Vagina (tissue), 2 donors: ENCODE data around the gene NKAIN4. TPM values are rescaled to one million over a fixed set of nuclear protein-coding genes. Genes with fewer than 3 reads are reported as not detected.

Experiments
- DNase-seq, 2 donors: peaks; one replicate each; pipeline ENCODE4 v3.0.0-alpha.2; 2017; ENCODE audit errors: extremely low spot score in 2 of 2
- H3K27ac ChIP-seq: fragments of 200-600 bp; sonication (generic); one replicate; pipeline ENCODE4 v1.5.1; 2019
- H3K27me3 ChIP-seq: fragments of 200-600 bp; sonication (generic); one replicate; pipeline ENCODE4 v1.5.1; 2019
- H3K36me3 ChIP-seq, 2 donors: fragments of 200-600 bp; sonication (generic); one replicate each; pipeline ENCODE4 v1.5.1; 2017 to 2019
- H3K4me1 ChIP-seq: fragments of 200-600 bp; sonication (generic); one replicate; pipeline ENCODE4 v1.5.1; 2019
- H3K4me3 ChIP-seq, 2 donors: fragments of 200-600 bp; sonication (generic); 1 replicate in 1 of 2; 2 replicates in 1 of 2; pipeline ENCODE4 v1.5.1; 2016 to 2019
- H3K9me3 ChIP-seq: fragments of 200-600 bp; sonication (generic); one replicate; pipeline ENCODE4 v1.5.1; 2019
- CTCF ChIP-seq, 3 experiments: fragments of 450-650 bp in 2 of 3; fragments of 200-600 bp in 1 of 3; sonication (generic) in 1 of 3; IDR thresholded peaks; one replicate each; pipeline ENCODE4 v1.5.1; 2017 to 2019; ENCODE audit warnings: antibody characterized with exemption in 3 of 3, mild to moderate bottlenecking in 2 of 3, moderate library complexity in 2 of 3
- POLR2A ChIP-seq, 2 donors: fragments of 450-650 bp; IDR thresholded peaks; one replicate each; pipeline ENCODE4 v1.6.1; 2017; ENCODE audit warnings: antibody characterized with exemption in 2 of 2, mild to moderate bottlenecking in 2 of 2, moderate library complexity in 2 of 2
- POLR2AphosphoS5 ChIP-seq, 2 donors: sonication (generic); formaldehyde crosslinking; IDR thresholded peaks; one replicate each; pipeline ENCODE4 v1.9.0; 2017; ENCODE audit warnings: antibody characterized with exemption in 2 of 2, mild to moderate bottlenecking in 2 of 2, low read depth in 1 of 2; ENCODE audit not compliant: insufficient read depth in 1 of 2
- intact Hi-C: fragments of 100-400 bp; cut with DNase I; formaldehyde crosslinking; loops from one replicate; pipeline ENCODE4 v1.15.1; 2023
- total RNA-seq: library from RNA; depleted of rRNA; stranded (reverse); fragments of >200 nt; gene quantifications from one replicate; pipeline ENCODE4 v1.2.3, GENCODE V29; 2016

Gene NKAIN4
- total RNA-seq, 1 donor from 2014 or later: not detected

- TF ChIP-seq CTCF (IDR thresholded peaks at IDR 0.05): no peak
- no peak for TF ChIP-seq POLR2AphosphoS5 (IDR thresholded peaks at IDR 0.05; ENCODE audit: insufficient read depth in 1 of 2, low read depth in 1 of 2)
- no peak for TF ChIP-seq POLR2A (IDR thresholded peaks at IDR 0.05)
- no peak for DNase-seq
- Histone ChIP-seq H3K9me3 (no peaks in the 10 kb centered on the region), H3K27ac (no peak overlapping the region), H3K27me3 (no peaks in the 10 kb centered on the region), H3K4me3 (no peak overlapping the region), H3K4me1 (peaks cover 33% of the 10 kb centered on the region), H3K36me3 (peaks cover 0 to 20% of the 10 kb centered on the region in 2 donors)
- intact Hi-C loops: no loop called here
Measured at GRCh38 chr20:63196768-63197470, 57.3 kb downstream of the NKAIN4 start.

GRCh38 chr20:63194797-63195173 lies 59.5 kb downstream of the NKAIN4 start:
- Histone ChIP-seq H3K27ac (no peak overlapping the region), H3K4me1 (peaks cover 33% of the 10 kb centered on the region), H3K36me3 (peaks cover 0 to 16% of the 10 kb centered on the region in 2 donors), H3K4me3 (no peak overlapping the region), H3K9me3 (no peaks in the 10 kb centered on the region), H3K27me3 (no peaks in the 10 kb centered on the region)
- no peak for DNase-seq
- intact Hi-C loops: no loop called here
- TF ChIP-seq CTCF (IDR thresholded peaks at IDR 0.05) (no peak), POLR2AphosphoS5 (IDR thresholded peaks at IDR 0.05; ENCODE audit: insufficient read depth in 1 of 2, low read depth in 1 of 2) (no peak), POLR2A (IDR thresholded peaks at IDR 0.05) (no peak)

GRCh38 chr20:63194007-63194796 lies 60.1 kb downstream of the NKAIN4 start:
- Histone ChIP-seq H3K9me3 (no peaks in the 10 kb centered on the region), H3K4me3 (no peak overlapping the region), H3K27me3 (no peaks in the 10 kb centered on the region), H3K36me3 (peaks cover 0 to 16% of the 10 kb centered on the region in 2 donors), H3K4me1 (peaks cover 28% of the 10 kb centered on the region), H3K27ac (no peak overlapping the region)
- TF ChIP-seq CTCF (IDR thresholded peaks at IDR 0.05) (no peak), POLR2A (IDR thresholded peaks at IDR 0.05) (no peak), POLR2AphosphoS5 (IDR thresholded peaks at IDR 0.05; ENCODE audit: insufficient read depth in 1 of 2, low read depth in 1 of 2) (no peak)
- DNase-seq: no peak
- intact Hi-C loops: no loop called here

DNA sequence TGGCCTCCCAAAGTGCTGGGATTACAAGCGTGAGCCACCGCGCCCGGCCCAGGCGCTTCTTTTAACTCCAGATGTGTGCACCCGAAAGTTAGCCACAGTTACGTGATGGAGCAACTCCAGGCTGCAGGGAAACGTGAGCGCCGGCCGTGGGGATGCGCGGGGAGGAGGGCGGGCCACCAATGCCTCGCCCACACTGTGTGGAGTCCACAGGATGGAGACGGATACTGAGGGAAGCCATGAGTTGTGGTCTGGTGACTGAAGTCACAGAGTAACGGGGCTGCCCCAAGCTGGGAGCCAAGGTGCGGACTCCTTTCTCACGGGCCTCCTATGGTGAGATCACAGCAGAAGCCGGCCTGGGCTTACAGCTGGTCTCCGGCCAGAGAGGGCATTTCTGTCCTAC lies 61.5 kb downstream of the NKAIN4 start:
- no peak for TF ChIP-seq POLR2AphosphoS5 (IDR thresholded peaks at IDR 0.05; ENCODE audit: insufficient read depth in 1 of 2, low read depth in 1 of 2)
- no peak for TF ChIP-seq POLR2A (IDR thresholded peaks at IDR 0.05)
- TF ChIP-seq CTCF (IDR thresholded peaks at IDR 0.05): no peak
- intact Hi-C loops: no loop called here

DNA sequence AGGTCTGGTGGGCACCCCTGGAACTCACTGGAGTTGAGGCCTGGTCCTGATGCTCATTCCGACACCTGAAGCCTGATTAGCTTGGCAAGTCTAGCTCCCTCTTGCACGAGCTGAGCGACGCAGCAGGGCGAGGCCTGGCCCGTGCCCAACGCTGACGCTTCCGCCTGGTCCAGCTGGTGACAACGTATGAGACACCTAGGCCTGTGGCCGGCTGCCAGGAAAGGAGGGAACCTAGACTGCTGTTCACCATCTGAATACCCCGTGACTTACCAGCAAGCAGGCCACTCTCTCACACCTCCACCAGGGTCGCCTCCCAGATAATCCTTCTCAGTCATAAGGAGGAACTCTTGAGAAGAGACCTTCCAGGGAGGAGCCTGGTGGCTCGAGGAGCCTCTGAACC lies 62.9 kb downstream of the NKAIN4 start:
- no peaks in the 10 kb centered on the region for H3K9me3 ChIP-seq
- H3K27ac ChIP-seq: no peak overlapping the region
- no peak for DNase-seq
- H3K36me3 ChIP-seq: peaks cover 0 to 16% of the 10 kb centered on the region in 2 donors
- intact Hi-C loops: no loop called here
- no peaks in the 10 kb centered on the region for H3K27me3 ChIP-seq
- H3K4me1 ChIP-seq: no peaks in the 10 kb centered on the region
- no peak overlapping the region for H3K4me3 ChIP-seq
- TF ChIP-seq CTCF (IDR thresholded peaks at IDR 0.05) (no peak), POLR2A (IDR thresholded peaks at IDR 0.05) (no peak), POLR2AphosphoS5 (IDR thresholded peaks at IDR 0.05; ENCODE audit: insufficient read depth in 1 of 2, low read depth in 1 of 2) (no peak)

More for the DNA sequence above, 61.5 kb downstream of the NKAIN4 start:
- Histone ChIP-seq H3K4me3 (no peak overlapping the region), H3K36me3 (peaks cover 0 to 16% of the 10 kb centered on the region in 2 donors), H3K27me3 (no peaks in the 10 kb centered on the region), H3K27ac (no peak overlapping the region), H3K4me1 (peaks cover 13% of the 10 kb centered on the region), H3K9me3 (no peaks in the 10 kb centered on the region)
- no peak for DNase-seq
